ENCODE results near the gene ITGAV. TPM values are rescaled to one million over a fixed set of nuclear protein-coding genes. Genes with fewer than 3 reads are reported as not detected.

The ITGAV gene
- total and polyA plus RNA-seq, 8 donors, result 9.0 to 83.3 (median 29.4) TPM

DNA sequence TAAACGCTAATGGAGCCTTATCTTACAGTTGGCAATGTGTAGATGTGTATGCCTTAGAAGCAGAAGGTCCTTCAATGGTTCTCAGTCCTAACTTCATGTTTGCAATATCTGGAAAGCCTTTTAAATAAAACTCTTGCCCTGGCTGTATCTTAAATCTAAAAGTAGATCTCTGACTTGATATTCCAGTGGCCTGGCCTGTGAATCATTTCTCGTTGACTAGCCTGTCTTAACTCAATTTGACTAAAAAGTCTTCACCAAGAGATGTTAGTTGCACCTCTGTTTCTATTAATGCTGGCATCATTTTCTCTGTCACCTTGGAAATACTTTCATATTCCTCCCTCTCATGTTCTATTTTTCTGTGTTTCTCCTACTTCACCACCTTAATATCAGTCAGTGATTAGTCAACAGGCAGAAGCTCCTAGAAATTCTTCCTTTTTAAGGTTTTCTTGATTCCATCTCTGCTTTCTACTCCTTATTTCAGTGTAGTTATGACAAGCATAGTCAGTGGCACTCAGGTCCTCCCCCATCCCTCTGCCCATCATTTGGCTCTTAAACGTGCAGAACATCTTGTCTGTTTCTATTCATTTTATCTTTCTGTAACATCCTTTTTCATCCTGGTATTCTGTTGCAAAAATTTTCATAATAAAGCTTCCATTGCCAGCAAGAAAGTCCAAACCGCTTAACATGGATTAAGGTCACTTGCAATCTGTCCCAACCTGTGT is 4.3 kb downstream of the ITGAV start:
- DNase-seq (no peak), FAIRE-seq (no peak), ATAC-seq (no peak)
- peak overlapping the region in 1 of 4 donors; percentile 36 for H3K27ac ChIP-seq
- intact Hi-C loops (cut with DNase I), result no loop called here
- H3K4me3 ChIP-seq, result no peak overlapping the region
- no peaks in the 10 kb centered on the region for H3K36me3 ChIP-seq
- H3K4me1 ChIP-seq, result peaks cover 10 to 39% (median 19%) of the 10 kb centered on the region in 3 donors
- TF ChIP-seq, protein P1, sequence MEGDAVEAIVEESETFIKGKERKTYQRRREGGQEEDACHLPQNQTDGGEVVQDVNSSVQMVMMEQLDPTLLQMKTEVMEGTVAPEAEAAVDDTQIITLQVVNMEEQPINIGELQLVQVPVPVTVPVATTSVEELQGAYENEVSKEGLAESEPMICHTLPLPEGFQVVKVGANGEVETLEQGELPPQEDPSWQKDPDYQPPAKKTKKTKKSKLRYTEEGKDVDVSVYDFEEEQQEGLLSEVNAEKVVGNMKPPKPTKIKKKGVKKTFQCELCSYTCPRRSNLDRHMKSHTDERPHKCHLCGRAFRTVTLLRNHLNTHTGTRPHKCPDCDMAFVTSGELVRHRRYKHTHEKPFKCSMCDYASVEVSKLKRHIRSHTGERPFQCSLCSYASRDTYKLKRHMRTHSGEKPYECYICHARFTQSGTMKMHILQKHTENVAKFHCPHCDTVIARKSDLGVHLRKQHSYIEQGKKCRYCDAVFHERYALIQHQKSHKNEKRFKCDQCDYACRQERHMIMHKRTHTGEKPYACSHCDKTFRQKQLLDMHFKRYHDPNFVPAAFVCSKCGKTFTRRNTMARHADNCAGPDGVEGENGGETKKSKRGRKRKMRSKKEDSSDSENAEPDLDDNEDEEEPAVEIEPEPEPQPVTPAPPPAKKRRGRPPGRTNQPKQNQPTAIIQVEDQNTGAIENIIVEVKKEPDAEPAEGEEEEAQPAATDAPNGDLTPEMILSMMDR (IDR thresholded peaks at IDR 0.05), result no peak
- WGBS, 2 donors, result 49% methylated on average over 4 of the region's 4 CpGs
- no peaks in the 10 kb centered on the region for H3K9me3 ChIP-seq
- H3K27me3 ChIP-seq, result no peaks in the 10 kb centered on the region

DNA sequence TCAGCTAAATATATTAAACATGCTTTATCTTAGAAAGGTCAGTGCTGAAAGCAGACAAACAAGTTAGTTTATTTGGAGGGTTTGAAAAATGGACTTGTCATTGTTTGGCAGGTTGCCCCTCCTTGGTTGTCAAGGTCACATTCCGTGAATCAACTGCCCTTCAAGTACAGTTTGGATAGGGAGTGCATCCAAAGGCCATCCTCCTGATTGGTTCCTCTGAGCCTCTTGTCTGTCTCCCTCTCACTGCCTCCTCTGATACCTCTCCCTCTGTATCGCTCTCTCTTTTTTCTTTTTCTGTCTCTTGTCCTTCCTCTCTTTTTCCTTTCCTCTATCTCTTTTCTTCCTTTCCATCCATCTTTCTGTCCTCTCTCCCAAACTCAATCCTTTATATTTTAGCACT is 5.4 kb downstream of the ITGAV start:
- DNase-seq, result peak in 4 of 6 donors; percentile 29 to 67 (median 41)

DNA sequence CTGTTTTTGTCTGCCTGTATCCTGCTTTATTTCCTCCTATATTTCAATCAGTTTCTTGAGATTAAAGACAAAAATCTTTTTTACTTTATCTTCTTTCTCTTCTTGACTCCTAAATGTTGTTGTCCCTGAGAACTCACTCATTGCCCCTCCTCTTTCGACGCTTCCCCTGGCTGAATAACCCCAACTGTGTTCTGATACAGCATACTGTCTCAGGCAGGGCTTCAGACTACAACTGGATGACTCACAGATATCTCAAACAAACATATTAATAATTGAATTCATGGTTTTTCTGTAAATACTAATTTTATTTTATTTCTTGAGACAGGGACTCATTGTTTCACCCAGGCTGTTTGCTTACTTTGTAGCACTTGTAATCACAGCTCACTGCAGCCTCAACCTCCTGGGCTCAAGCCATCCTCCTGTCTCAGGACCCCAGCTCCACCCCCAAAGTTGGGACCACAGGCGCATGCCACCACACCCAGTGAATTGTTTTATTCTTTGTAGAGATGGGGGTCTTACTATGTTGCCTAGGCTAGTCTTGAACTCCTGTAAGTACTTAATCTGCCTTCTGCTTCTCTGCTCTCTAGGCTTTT is 9.4 kb downstream of the ITGAV start:
- TF ChIP-seq, protein P1 (IDR thresholded peaks at IDR 0.05), result no peak
- 63 to 65% methylated on average over 3 of the region's 3 CpGs for WGBS, 2 donors
- peaks cover 10 to 38% (median 32%) of the 10 kb centered on the region in 3 donors for H3K4me1 ChIP-seq
- no peaks in the 10 kb centered on the region for H3K9me3 ChIP-seq
- FAIRE-seq, result no peak
- intact Hi-C loops (cut with DNase I), result no loop called here
- peaks cover 0 to 4% (median 0%) of the 10 kb centered on the region in 3 donors for H3K36me3 ChIP-seq
- no peak overlapping the region for H3K4me3 ChIP-seq
- no peaks in the 10 kb centered on the region for H3K27me3 ChIP-seq
- peak in 1 of 4 donors; percentile 20 for ATAC-seq
- DNase-seq, result no peak
- H3K27ac ChIP-seq, result peak overlapping the region in 1 of 4 donors; percentile 53

More for the DNA sequence above, 5.4 kb downstream of the ITGAV start:
- Histone ChIP-seq H3K9me3 (no peaks in the 10 kb centered on the region), H3K4me1 (peaks cover 10 to 39% (median 19%) of the 10 kb centered on the region in 3 donors), H3K27ac (peak overlapping the region in 1 of 4 donors; percentile 36), H3K36me3 (no peaks in the 10 kb centered on the region), H3K4me3 (no peak overlapping the region), H3K27me3 (no peaks in the 10 kb centered on the region)
- intact Hi-C loops (cut with DNase I), result no loop called here
- no peak for FAIRE-seq
- TF ChIP-seq, protein P1 (IDR thresholded peaks at IDR 0.05), result no peak
- WGBS, 2 donors, result 33 to 35% methylated on average over 2 of the region's 2 CpGs
- ATAC-seq, result peak in 3 of 4 donors; percentile 11 to 44 (median 40)

DNA sequence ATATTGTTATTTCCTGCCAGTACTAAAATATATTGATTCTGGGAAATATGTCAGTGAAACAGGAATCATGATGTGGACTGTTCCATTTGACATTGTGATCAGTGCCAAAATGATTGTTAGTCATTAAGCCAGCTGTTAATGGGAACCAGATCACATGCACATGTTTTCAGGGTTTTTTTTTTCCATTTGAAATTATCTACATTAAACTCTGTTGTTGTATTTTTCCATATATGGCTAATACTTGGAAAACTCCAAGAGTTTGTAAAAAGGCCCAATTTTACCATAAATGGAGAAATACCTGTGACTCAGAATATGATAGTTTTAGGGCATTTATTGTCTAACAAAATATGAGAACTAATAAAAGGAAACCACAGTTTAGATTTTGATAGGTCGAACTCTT is 13.4 kb downstream of the ITGAV start:
- intact Hi-C loops (cut with DNase I), result no loop called here
- Histone ChIP-seq H3K27ac (peak overlapping the region in 2 of 4 donors; percentile 33 to 40), H3K9me3 (no peaks in the 10 kb centered on the region), H3K4me1 (peaks cover 8 to 27% (median 24%) of the 10 kb centered on the region in 3 donors), H3K4me3 (no peak overlapping the region), H3K27me3 (no peaks in the 10 kb centered on the region), H3K36me3 (peaks cover 0 to 4% (median 0%) of the 10 kb centered on the region in 3 donors)
- WGBS, 2 donors, result 81 to 88% methylated on average over 1 of the region's 1 CpG
- TF ChIP-seq, protein P1 (IDR thresholded peaks at IDR 0.05), result no peak
- ATAC-seq, result peak; percentile 49 to 71 (median 67)
- no peak for DNase-seq
- FAIRE-seq, result no peak

Measured in pancreas (tissue), 10 donors.